B cell (primary cell): Measurements from ENCODE around the gene RPL39. TPM values are rescaled to one million over a fixed set of nuclear protein-coding genes. Genes with fewer than 3 reads are reported as not detected.

Source experiments
- ATAC-seq: fragments of 200-7000 bp; cut with Tn5 transposase; one replicate; pipeline ENCODE4 v1.10.0; 2021; ENCODE audit warnings: low read depth, mild to moderate bottlenecking, moderate number of reproducible peaks, moderate library complexity
- CTCF ChIA-PET: fragments of 350-600 bp; sonication (Branson Sonifier 250); formaldehyde crosslinking; loops from one replicate; lab custom pipeline; 2021; ENCODE audit warnings: antibody characterized with exemption, inconsistent platforms; lab: Charles Lee
- POLR2A ChIA-PET: fragments of 350-600 bp; sonication (Branson Sonifier 250); formaldehyde crosslinking; loops from one replicate; lab custom pipeline; 2021; ENCODE audit warnings: antibody characterized with exemption; lab: Charles Lee
- DNase-seq: peaks from one replicate; pipeline ENCODE4 v3.0.0; 2013
- H2AFZ ChIP-seq: 2 replicates; pipeline ENCODE4 v1.6.1; 2012; ENCODE audit warnings: mild to moderate bottlenecking, low read depth, low read length; ENCODE audit not compliant: insufficient read depth, poor library complexity, severe bottlenecking
- H3K27ac ChIP-seq, 2 donors: 1 replicate in 1 of 2; 2 replicates in 1 of 2; pipeline ENCODE4 v1.5.1; 2012 to 2013; ENCODE audit warnings: low read length in 2 of 2, mild to moderate bottlenecking in 2 of 2, moderate library complexity in 1 of 2
- H3K27me3 ChIP-seq, 4 experiments: fragments of 200-600 bp in 1 of 4; sonication (generic) in 1 of 4; replicated peaks in 1 of 4; 1 replicate in 2 of 4; 2 replicates in 2 of 4; pipeline versions ENCODE4 v1.6.1 to v1.7.0; 2013 to 2016; ENCODE audit warnings: low read length in 3 of 4, mild to moderate bottlenecking in 2 of 4, mixed read lengths in 1 of 4, moderate library complexity in 1 of 4; ENCODE audit not compliant: insufficient read depth in 4 of 4, control insufficient read depth in 3 of 4; ENCODE audit errors: control extremely low read depth in 1 of 4
- H3K36me3 ChIP-seq, 2 experiments: replicated peaks in 1 of 2; 1 replicate in 1 of 2; 2 replicates in 1 of 2; pipeline versions ENCODE4 v1.6.1 to v1.7.1; 2013; ENCODE audit warnings: low read length in 1 of 2; ENCODE audit not compliant: insufficient read depth in 2 of 2, control insufficient read depth in 1 of 2; ENCODE audit errors: control extremely low read depth in 1 of 2, extremely low read depth in 1 of 2
- H3K4me1 ChIP-seq, 2 donors: fragments of 200-600 bp in 1 of 2; sonication (generic) in 1 of 2; 1 replicate in 1 of 2; 2 replicates in 1 of 2; pipeline versions ENCODE4 v1.5.1 to v1.6.1; 2013 to 2017; ENCODE audit warnings: low read length in 2 of 2; ENCODE audit not compliant: control insufficient read depth in 2 of 2, insufficient read depth in 2 of 2
- H3K4me2 ChIP-seq: replicated peaks from 2 replicates; pipeline ENCODE3; 2012; ENCODE audit warnings: mild to moderate bottlenecking, low read depth, low read length; ENCODE audit not compliant: poor library complexity, severe bottlenecking
- H3K4me3 ChIP-seq, 5 experiments: fragments of 200-600 bp in 1 of 5; sonication (generic) in 1 of 5; 1 replicate in 3 of 5; 2 replicates in 2 of 5; pipeline versions ENCODE4 v1.5.1 to v1.7.0; 2011 to 2016; ENCODE audit warnings: low read length in 4 of 5, mild to moderate bottlenecking in 4 of 5, low read depth in 2 of 5, control low read depth in 1 of 5, moderate library complexity in 1 of 5; ENCODE audit not compliant: insufficient read depth in 1 of 5; ENCODE audit errors: control extremely low read depth in 1 of 5, extremely low read depth in 1 of 5
- H3K79me2 ChIP-seq: fragments of 200-600 bp; sonication (generic); one replicate; pipeline ENCODE4 v1.6.0; 2016; ENCODE audit warnings: low read length; ENCODE audit not compliant: control insufficient read depth, insufficient read depth
- H3K9ac ChIP-seq: fragments of 200-600 bp; sonication (generic); 2 replicates; pipeline ENCODE4 v1.6.1; 2017; ENCODE audit warnings: mild to moderate bottlenecking, low read length, moderate library complexity
- H3K9me3 ChIP-seq, 3 donors: one replicate each; pipeline versions ENCODE4 v1.6.1 to v1.7.1; 2013; ENCODE audit warnings: low read length in 2 of 3; ENCODE audit not compliant: control insufficient read depth in 2 of 3, insufficient read depth in 1 of 3; ENCODE audit errors: control extremely low read depth in 1 of 3
- H4K20me1 ChIP-seq: 2 replicates; pipeline ENCODE4 v1.6.0; 2012; ENCODE audit warnings: mild to moderate bottlenecking, low read length; ENCODE audit not compliant: insufficient read depth, control insufficient read depth, poor library complexity, severe bottlenecking
- H3K27ac Mint-ChIP-seq: one replicate; pipeline ENCODE4 v1.8.0; 2021; ENCODE audit warnings: mixed read lengths
- H3K27me3 Mint-ChIP-seq: one replicate; pipeline ENCODE4 v1.8.0; 2021; ENCODE audit warnings: mixed read lengths
- H3K4me1 Mint-ChIP-seq: one replicate; pipeline ENCODE4 v1.8.0; 2021; ENCODE audit warnings: mixed read lengths
- H3K4me3 Mint-ChIP-seq: one replicate; pipeline ENCODE4 v1.8.0; 2021; ENCODE audit warnings: mixed read lengths
- H3K9me3 Mint-ChIP-seq: one replicate; pipeline ENCODE4 v1.8.0; 2022; ENCODE audit warnings: mixed read lengths; ENCODE audit not compliant: insufficient read depth
- CTCF ChIP-seq: fragments of 200-600 bp; IDR thresholded peaks from one replicate; pipeline ENCODE4 v1.8.0; 2022; ENCODE audit warnings: antibody characterized with exemption, mild to moderate bottlenecking
- EZH2 ChIP-seq: IDR thresholded peaks from 2 replicates; pipeline ENCODE4 v1.6.1; 2012; ENCODE audit warnings: borderline replicate concordance, low read depth, mild to moderate bottlenecking, moderate library complexity, low read length; ENCODE audit not compliant: insufficient read depth, poor library complexity, severe bottlenecking
- WGBS: methylation state at CpG from one replicate; pipeline ENCODE4 v1.1.5; 2013; ENCODE audit warnings: missing lambda C conversion rate; ENCODE audit not compliant: insufficient coverage; 5-methylcytosine and 5-hydroxymethylcytosine counted together
- intact Hi-C: fragments of 100-400 bp; cut with micrococcal nuclease; formaldehyde crosslinking; loops from one replicate; pipeline ENCODE4 v1.10.0; 2022
- polyA plus RNA-seq: library from polyadenylated mRNA; depleted of rRNA; stranded (reverse); fragments of >200 nt; gene quantifications from 2 replicates; pipeline ENCODE4 v1.2.3, GENCODE V29; 2012
- total RNA-seq, 2 donors: library from RNA; stranded (reverse); fragments of 120-200 nt in 1 of 2; gene quantifications; 1 replicate in 1 of 2; 2 replicates in 1 of 2; pipeline versions ENCODE4 v1.2.3 to v1.2.4, GENCODE V29; 2013 to 2022

Gene RPL39
- total and polyA plus RNA-seq, 2 donors (not counting 1 experiment from before 2014, with no cell fraction given) = 3,356 to 3,572 TPM

- intact Hi-C loops = no loop called here
- DNase-seq = no peak
Observed at GRCh38 chrX:119828446-119828845, 37.0 kb upstream of the RPL39 start.

More at GRCh38 chrX:119828446-119828845, 37.0 kb upstream of the RPL39 start:
- no peaks in the 10 kb centered on the region for H3K36me3 ChIP-seq
- TF ChIP-seq CTCF (no peak), EZH2 (no peak)
- POLR2A ChIA-PET = interaction anchor here (0.7 kb wide), 1 partner anchor 22 kb away, joined by 4 read pairs; no protein-coding TSS in a partner anchor
- no peak for ATAC-seq
- Mint-ChIP-seq H3K9me3 (no peaks in the 10 kb centered on the region), H3K4me1 (peaks cover 2% of the 10 kb centered on the region), H3K27ac (no peak overlapping the region), H3K27me3 (no peaks in the 10 kb centered on the region), H3K4me3 (no peak overlapping the region)
- no peaks in the 10 kb centered on the region for H3K4me1 ChIP-seq
- H3K4me2 ChIP-seq = no peak overlapping the region
- WGBS = no CpG with 5 or more reads among the region's 5 CpGs
- H3K9ac ChIP-seq = no peak overlapping the region
- H3K9me3 ChIP-seq = no peaks in the 10 kb centered on the region
- CTCF ChIA-PET = interaction anchor here (0.5 to 0.7 kb wide), 2 partner anchors 59 to 205 kb away, joined by 3 to 4 read pairs; no protein-coding TSS in a partner anchor
- no peak overlapping the region for H3K4me3 ChIP-seq
- H2AFZ ChIP-seq = no peak overlapping the region
- no peaks in the 10 kb centered on the region for H4K20me1 ChIP-seq
- H3K27ac ChIP-seq = no peak overlapping the region
- H3K27me3 ChIP-seq = no peaks in the 10 kb centered on the region
- H3K79me2 ChIP-seq = no peaks in the 10 kb centered on the region
